HK-2 (cell line): ENCODE results near the gene SCD5.
A peak's percentile ranks its signal among the peaks of the same experiment; 100 is the strongest.
"Not testable (repeated sequence)": the region's sequence is repeated elsewhere in the genome, so short reads cannot be mapped to it uniquely, and the experiment has no call there.

Source experiments
- DNase-seq: peaks from one replicate; pipeline ENCODE4 v3.0.0-alpha.2; 2018; ENCODE audit not compliant: unreplicated experiment

Gene SCD5

GRCh38 chr4:82798168-82799005 lies at the start of gene SCD5:
SCD5 (minus strand) TSS chr4:82798796; CDS start chr4:82798537, 259 bp downstream.
- DNase-seq: peak; percentile 78

DNA sequence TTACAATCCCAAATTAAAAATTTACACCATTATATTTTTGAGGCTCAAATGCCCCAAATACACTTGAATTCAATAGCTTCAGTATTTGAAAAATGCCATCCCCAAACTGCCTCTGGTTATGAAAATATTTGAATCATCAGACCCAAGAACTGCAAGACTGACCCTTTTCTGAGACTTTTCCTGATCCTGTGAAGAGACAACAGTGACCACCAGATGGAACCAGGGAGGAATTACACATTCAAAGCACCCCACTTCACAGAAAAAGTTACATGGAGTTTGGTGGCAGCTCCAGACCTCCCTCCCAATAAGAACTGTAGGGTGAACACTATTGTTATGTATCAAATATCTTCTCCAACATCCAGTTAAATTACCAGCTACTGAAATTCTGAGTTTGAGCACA lies 44.0 kb upstream of the SCD5 start:
- DNase-seq: no peak

DNA sequence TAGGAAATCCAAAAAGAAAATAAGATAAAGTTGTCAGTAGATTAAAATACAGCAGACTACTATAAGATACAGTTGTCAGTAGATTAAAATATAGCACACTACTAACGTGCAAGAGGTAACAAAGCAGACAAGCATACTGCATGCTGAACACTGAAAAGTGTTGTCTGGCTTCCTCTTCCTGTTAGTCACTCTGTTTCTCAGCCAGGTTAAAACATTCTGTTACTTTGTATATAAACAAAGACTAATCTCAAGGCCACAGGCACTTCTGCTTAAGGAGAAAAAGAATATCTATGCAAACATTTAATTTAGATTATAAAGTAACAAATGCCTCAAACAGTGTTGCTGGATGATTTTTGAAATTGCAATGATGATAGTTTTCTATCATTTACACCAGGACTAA lies 41.0 kb upstream of the SCD5 start:
- DNase-seq: no peak

DNA sequence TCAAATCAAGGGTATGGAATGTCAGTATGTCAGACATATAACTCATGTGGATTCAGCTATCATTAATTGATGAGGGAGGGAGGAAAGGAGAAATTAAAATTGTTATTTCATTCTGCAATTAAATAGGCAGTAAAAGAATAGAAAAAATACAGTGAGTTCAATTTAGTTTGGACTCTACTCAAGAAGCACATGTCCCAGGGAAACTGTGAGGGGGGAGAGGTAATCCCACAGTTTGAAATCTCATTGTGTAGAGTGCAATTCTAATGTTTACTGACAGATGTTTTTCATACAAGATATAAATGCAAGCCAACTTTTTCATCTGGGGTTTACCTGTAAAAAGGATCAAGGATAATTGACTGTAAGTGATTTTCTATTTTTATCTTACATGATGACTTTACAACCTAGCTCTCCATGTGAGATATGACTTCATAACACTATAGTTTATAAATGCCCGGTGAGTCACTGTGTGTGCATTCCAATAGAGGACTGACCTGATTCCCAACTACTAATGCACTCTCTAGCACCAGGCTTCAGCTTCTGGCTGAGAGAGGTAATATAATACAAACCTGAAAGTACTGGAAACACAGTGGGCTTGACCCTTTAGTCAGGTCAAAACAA lies 35.2 kb upstream of the SCD5 start:
- DNase-seq: peak; percentile 18

- DNase-seq: not testable (repeated sequence)
Measured at GRCh38 chr4:82833060-82833459, 34.5 kb upstream of the SCD5 start.

- DNase-seq: no peak
Measured at GRCh38 chr4:82825425-82825824, 26.8 kb upstream of the SCD5 start.

DNA sequence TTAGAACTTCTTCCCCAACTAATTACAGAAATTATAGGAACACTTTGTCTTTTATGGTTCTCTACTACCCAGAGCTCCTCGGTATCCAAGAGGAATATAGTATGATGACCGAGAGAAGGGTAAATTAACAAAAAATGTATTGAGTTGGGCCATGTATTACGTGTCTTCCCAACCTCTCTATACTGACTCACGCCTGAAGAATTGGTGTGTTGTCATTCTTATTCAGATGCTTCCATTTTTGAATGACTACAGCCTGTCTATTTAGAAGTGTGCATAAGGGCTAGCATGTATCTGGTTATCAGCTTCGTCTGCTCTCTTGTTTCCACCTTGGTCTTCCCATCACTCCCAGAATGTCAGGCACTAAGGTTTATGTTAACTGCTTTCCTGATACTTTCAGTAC lies 24.5 kb upstream of the SCD5 start:
- DNase-seq: no peak

GRCh38 chr4:82820689-82821088 lies 22.1 kb upstream of the SCD5 start:
- no peak for DNase-seq

DNA sequence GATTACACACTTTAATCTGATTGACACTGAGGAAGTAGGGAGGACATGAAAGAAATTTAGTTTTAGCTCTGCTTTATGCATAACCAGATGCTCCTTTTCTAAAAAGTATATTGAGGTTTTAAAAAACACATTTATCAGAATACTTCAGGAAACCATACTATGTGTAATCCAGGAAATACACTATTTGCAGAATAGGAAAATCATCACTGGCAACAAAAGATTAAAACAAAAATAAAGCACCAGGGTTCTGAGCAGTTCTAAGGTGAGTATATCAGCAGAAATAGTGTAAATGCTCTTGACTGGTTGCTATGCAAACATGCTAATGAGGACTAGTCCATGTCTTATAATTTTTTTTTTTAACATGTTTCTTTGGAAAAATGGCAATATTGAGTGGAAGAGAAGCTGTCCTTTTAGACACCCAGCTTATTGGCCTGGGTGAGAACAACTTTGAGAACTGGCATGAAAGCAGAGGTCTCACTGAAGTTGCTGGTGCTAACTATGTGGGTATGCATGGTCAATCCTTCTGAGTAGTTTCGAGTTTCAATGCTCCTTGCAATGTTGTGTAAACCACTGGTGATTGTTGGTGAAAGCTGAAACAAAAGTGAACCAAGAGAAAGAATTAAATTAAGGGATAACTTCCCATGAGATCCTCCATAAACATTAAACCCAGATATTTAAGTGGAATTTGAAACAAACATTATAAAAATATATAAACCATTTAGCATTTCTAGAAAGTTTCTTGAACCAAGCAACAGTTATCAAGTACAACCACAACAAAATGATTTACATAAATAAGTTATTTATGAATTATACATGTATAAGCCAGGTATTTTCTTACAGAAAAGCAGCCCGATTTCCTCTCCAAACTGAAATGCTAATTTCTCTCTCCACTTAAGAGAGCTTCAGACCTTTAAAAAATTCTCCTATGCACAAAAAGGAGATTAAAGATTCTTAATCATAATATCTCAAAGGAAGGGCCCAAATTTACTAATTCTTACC lies 20.4 kb upstream of the SCD5 start:
- no peak for DNase-seq

DNA sequence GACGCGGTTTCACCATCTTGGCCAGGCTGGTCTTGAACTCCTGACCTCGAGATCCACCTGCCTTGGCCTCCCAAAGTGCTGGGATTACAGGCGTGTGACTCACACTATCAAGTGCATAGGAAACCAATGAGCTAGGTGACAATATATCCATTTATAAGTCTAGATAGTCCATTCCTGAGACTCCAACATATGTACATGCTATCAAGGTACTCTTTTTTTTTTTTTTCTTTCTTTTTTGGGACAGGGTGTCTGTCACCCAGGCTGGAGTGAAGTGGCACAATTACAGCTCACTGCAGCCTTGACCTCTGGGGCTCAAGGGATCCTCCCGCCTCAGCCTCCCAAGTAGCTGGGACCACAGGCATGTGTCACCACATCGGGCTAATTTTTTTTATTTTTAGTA lies 18.3 kb upstream of the SCD5 start:
- DNase-seq: not testable (repeated sequence)

DNA sequence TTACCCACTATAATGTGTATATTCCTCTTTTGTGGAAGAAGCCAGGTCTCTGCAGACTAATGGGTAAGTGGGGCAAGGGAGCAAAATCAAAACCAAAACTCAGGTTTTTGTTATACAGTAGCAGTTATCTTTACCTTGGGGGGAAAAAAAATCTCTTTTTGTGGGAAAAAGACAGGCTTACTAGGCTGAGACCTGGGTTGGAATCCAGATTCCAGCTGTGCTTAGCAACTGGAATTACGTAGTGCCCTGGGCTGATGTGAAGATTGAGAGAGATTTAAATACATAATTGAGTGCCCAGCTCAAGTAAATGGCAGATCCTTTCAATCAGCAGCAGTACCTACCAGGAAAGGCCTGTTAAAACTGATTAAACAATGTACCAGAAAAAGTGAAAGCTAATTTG lies 15.4 kb upstream of the SCD5 start:
- DNase-seq: no peak

- no peak for DNase-seq
Measured at GRCh38 chr4:82811838-82812341, 13.3 kb upstream of the SCD5 start.

DNA sequence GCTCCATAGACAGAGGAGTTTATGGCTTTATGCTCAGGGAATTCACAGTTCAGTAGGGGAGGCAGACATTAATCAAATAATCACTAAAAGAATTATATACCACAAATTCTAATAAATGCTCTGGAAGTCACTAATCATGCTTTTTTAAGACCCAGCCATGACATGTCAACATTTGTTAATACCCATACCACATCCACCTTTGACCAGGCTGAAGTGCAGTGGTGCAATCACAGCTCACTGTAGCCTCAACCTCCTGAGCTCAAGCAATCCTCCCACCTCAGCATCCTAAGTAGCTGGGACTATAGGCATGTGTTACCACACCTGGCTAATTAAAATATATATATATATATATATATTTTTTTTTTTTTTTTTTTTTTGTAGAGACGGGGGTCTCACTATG lies 12.8 kb upstream of the SCD5 start:
- DNase-seq: no peak

DNA sequence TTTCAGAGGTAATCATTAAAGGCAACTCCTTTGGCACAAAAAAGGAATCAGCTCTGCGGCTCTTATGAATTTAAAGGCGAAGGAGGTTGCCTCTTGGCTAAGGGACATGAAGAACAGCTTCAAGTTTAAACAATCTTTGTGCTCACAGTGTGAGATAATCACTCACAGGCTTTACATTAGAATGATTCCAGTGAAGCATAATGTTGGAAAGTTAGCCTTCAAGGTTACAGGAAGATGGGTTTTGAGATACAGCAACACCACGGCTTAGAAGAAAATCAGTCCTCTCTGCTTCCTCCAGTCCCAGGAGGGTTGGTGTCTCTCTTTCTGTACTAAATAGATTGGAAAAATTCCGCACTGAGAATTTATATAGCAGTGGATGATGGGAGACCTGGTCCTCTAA lies 11.6 kb upstream of the SCD5 start:
- DNase-seq: no peak

GRCh38 chr4:82809619-82810018 lies 11.0 kb upstream of the SCD5 start:
- DNase-seq: no peak

GRCh38 chr4:82803746-82804145 lies 5.2 kb upstream of the SCD5 start:
- no peak for DNase-seq

DNA sequence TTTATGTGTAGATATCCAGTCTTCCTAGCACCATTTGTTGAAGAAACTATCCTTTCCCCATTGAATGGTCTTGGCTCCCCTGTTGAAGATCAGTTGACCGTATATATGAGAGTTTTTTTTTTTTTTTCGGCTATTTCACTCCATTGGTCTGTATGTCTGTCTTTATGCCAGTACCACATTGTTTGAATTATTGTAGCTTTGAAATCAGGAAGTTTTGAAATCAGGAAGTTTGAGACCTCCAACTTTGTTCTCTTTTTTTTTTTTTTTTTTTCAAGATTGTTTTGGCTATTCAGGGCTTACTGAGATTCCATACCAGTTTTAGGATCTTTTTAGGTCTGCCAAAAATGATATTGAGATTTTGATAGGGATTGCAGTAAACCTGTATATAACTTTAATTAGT lies 4.3 kb upstream of the SCD5 start:
- no peak for DNase-seq

DNA sequence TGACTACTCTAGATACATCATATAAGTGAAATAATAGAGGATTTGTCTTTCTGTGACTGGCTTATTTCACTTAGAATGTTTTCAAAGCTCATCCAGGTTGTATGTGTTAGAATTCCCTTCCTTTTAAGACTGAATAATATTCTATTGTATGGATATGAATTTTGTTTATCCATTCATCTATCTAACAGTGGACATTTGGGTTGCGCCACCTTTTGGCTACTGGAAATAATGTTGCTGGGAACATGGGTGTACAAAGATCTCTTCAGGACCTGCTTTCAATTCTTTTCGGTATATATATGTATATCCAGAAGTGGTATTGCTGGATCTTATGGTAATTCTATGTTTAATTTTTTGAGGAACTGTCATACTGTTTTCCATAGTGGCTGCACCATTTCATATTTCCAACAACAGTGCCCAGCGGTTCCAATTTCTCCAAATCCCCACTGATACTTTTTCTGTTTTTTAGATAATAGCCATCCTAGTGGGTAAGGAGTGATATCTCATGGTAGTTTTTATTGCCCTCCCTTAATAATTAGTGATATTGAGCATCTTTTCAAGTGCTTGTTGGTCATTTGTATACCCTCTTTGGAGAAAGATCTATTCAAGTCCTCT lies 3.4 kb upstream of the SCD5 start:
- no peak for DNase-seq

- DNase-seq: no peak
Measured at GRCh38 chr4:82799006-82799881, 648 bp upstream of the SCD5 start.

DNA sequence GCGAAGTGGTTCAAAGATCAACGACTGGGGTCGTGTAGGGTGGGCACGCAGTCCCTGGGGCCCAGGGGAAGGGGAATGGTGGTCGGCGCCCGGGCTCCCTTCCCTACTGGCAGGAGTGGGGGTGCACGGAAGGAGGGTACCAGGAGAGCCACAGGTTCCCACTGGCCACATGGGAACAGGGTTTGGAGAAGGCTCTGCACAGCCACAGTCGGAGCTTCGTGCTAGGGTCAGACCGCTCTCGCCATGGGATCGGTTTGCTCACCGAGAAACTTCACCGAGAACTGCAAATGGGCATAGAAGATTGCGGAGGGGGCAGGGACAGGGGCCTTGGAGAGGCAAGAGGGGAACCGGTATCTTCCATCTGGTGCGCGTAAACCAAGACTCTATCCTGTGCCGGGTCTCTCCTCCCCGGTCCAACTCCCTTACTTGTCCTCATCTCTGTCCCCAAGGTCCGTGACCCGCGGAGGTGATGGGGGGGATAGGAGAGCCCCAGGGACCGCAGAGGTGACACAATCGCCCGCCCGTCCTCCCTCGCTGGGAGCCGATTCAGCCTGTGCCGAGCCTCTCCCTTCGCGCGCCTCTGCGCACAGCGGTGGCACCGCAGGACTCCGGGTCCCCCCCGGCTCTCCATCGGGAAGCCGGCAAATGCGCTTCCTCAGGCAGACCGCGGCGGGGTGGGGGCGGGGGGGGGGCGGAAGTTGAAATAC lies 1.0 kb downstream of the SCD5 start:
- DNase-seq: peak; percentile 49
